Neural cell (in vitro differentiated cells): Measurements from ENCODE around the gene PTPN3.

Source experiments
- EP300 ChIP-seq: fragments of 450-650 bp; conservative IDR thresholded peaks from 2 replicates; pipeline ENCODE4 v1.6.1; 2014; ENCODE audit warnings: antibody characterized with exemption, mild to moderate bottlenecking, moderate library complexity; ENCODE audit not compliant: poor library complexity, severe bottlenecking
- EZH2 ChIP-seq: fragments of 200-600, 300-800 bp; shearing (Covaris generic), sonication (generic); IDR thresholded peaks from 2 replicates; pipeline ENCODE4 v1.6.1; 2014; ENCODE audit warnings: antibody characterized with exemption, low read length, borderline replicate concordance, mild to moderate bottlenecking; ENCODE audit not compliant: insufficient read depth, poor library complexity, severe bottlenecking
- MXI1 ChIP-seq: fragments of 450-650 bp; conservative IDR thresholded peaks from 2 replicates; pipeline ENCODE4 v1.6.1; 2014; ENCODE audit warnings: antibody characterized with exemption, mild to moderate bottlenecking; ENCODE audit not compliant: poor library complexity, severe bottlenecking
- POLR2AphosphoS5 ChIP-seq: IDR thresholded peaks from 2 replicates; pipeline ENCODE4 v1.6.1; 2012
- SMC3 ChIP-seq: fragments of 450-650 bp; conservative IDR thresholded peaks from 2 replicates; pipeline ENCODE4 v1.6.1; 2014; ENCODE audit warnings: antibody characterized with exemption, mild to moderate bottlenecking, moderate library complexity; ENCODE audit not compliant: poor library complexity
- TAF1 ChIP-seq: IDR thresholded peaks from 2 replicates; pipeline ENCODE4 v1.6.1; 2012; ENCODE audit warnings: low read depth
- TF ChIP-seq, protein P1 (sequence below): fragments of 450-650 bp; IDR thresholded peaks from 2 replicates; pipeline ENCODE4 v1.5.1; 2014; ENCODE audit warnings: antibody characterized with exemption, mild to moderate bottlenecking, moderate library complexity; ENCODE audit not compliant: poor library complexity, severe bottlenecking

DNA sequence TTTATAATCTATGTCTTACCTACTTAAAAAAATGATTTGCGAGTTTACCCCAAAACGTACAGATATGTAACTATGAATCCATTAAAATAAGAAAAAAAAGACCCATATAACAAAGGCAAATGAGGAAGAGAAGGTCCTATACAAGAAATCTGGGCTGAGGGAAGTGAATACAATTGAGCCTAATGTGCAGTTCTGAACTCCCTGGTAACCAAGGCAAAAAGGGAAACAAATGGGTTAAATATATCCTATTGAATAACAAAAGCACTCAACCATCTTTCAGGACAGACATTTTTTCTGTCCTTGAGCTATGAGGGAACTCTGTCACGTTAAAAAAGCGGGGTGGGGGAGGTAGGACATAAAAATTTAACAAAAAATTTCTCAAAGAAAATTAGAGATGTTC lies 78.6 kb downstream of the PTPN3 start:
- TF ChIP-seq TAF1 = no peak
- TF ChIP-seq EP300 = no peak
- TF ChIP-seq MXI1 = no peak
- TF ChIP-seq, protein P1, sequence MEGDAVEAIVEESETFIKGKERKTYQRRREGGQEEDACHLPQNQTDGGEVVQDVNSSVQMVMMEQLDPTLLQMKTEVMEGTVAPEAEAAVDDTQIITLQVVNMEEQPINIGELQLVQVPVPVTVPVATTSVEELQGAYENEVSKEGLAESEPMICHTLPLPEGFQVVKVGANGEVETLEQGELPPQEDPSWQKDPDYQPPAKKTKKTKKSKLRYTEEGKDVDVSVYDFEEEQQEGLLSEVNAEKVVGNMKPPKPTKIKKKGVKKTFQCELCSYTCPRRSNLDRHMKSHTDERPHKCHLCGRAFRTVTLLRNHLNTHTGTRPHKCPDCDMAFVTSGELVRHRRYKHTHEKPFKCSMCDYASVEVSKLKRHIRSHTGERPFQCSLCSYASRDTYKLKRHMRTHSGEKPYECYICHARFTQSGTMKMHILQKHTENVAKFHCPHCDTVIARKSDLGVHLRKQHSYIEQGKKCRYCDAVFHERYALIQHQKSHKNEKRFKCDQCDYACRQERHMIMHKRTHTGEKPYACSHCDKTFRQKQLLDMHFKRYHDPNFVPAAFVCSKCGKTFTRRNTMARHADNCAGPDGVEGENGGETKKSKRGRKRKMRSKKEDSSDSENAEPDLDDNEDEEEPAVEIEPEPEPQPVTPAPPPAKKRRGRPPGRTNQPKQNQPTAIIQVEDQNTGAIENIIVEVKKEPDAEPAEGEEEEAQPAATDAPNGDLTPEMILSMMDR = no peak
- no peak for TF ChIP-seq SMC3
- TF ChIP-seq POLR2AphosphoS5 = no peak
- TF ChIP-seq EZH2 = no peak
